CD4-positive, alpha-beta T cell treated with Interleukin-17A for 4 hours (primary cell): ENCODE data around the gene OR2AT4.
"Not testable (repeated sequence)": the region's sequence is repeated elsewhere in the genome, so short reads cannot be mapped to it uniquely, and the experiment has no call there.

Experiments used
- DNase-seq: peaks from one replicate; pipeline ENCODE4 v3.0.0-alpha.2; 2020; ENCODE audit warnings: mixed read lengths

The OR2AT4 gene

DNA sequence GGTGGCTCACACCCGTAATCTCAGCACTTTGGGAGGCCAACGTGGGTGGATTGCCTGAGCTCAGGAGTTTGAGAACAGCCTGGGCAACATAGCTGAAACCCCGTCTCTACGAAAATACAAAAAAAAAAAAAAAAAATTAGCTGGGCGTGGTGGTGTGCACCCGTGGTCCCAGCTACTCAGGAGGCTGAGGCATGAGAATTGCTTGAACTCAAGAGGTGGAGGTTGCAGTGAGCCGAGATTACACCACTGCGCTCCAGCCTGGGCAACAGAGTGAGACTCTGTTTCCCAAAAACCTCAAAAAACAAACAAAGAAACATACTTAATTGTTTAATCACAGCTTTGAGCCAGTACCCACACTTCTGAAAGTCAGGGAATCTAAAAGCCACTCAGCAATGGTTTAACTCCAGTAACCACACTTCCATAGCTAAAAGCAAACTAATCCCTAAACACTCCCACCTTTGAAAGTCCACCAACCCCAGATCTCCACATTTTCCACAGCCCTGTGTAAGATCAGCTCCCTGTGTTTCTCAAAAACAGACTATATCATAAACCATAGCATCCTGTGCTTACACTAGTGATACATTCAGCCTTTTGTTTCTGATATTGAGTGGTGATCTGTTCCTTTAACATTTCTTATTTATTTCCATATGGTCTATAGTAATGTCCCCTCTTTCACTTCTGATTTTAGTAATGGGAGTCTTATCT lies 4.9 kb upstream of the OR2AT4 start:
- DNase-seq, result no peak

- no peak for DNase-seq
Observed at GRCh38 chr11:75100314-75100713, 3.6 kb upstream of the OR2AT4 start.

DNA sequence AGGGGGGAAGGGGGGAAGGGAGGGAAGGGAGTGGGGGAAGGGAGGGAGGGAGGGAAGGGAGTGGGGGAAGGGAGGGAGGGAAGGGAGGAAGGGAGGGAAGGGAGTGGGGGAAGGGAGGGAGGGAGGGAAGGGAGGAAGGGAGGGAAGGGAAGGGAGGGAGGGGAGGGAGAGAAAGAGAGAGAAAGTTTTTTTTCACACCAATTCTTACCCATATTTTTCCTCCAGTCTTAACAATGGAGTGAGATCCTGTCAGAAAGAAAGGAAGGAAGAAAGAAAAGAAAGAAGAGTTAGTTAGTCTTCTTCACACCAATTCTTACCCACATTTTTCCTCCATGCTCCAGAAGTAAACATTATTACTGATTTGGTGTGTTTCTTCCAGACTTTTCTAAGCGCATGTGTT lies 3.0 kb upstream of the OR2AT4 start:
- DNase-seq, result no peak

- not testable (repeated sequence) for DNase-seq
Observed at GRCh38 chr11:75098835-75099439, 2.3 kb upstream of the OR2AT4 start.

- not testable (repeated sequence) for DNase-seq
Observed at GRCh38 chr11:75098181-75098580, 1.5 kb upstream of the OR2AT4 start.

- no peak for DNase-seq
Observed at GRCh38 chr11:75097173-75097557, 489 bp upstream of the OR2AT4 start.

DNA sequence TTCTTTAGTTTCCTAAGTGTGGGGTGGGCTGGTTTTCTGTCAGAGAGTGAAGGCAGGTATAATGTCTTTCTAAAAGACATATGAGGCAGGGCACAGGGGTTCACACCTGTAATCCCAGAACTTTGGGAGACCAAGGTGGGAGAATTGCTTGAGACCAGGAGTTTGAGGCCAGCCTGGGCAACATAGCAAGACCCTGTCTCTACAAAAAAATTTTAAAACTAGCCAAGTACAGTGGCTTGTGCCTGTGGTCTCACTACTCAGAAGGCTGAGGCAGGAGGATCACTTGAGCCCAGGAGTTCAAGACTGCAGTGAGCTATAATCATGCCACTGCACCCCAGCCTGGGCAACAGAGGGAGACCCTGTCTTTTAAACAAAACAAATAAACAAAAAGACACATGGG lies 2.3 kb downstream of the OR2AT4 start:
- DNase-seq, result not testable (repeated sequence)

DNA sequence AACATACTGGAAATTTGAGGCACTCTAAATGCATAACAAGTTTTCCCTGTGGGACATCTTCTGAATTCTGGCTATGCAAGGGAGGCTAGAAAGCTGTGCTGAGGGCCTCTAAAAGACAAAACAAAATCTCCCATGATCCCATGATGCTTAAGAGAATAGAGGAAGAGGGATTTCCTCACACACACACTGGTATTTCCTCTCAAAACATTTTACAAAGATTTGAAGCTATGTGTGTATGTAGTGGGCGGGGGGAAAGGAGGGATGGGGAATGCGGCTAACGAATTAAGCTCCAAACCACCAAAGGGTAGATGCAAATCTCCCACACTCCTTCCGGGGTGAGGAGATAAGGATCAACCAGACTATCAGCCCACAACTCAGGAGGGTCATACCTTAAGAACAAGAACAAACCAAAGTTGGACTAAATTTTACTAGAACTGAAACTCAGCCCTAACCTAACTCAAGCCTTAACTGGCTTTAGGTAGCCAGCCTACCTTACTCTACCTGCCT lies 6.0 kb downstream of the OR2AT4 start:
- no peak for DNase-seq

GRCh38 chr11:75087319-75088305 lies 9.1 kb downstream of the OR2AT4 start:
- no peak for DNase-seq

DNA sequence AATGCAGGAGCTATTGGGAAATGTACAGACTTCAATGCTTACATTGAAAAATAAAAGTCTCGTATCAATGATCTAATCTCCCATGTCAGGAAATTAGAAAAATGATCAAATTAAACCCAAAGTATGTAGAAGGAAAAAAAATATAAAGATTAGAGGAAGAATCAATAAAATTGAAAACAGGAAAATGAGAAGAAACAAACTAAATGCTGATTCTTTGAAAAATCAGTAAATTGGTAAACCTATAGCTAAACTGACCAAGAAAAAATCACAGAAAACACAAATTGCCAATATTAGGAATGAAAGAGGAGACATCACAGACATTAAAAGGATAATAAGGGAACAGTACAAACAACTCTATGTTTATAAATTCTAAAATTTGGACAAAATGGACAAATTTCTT lies 11.8 kb downstream of the OR2AT4 start:
- DNase-seq, result no peak

- no peak for DNase-seq
Observed at GRCh38 chr11:75083217-75083605, 13.5 kb downstream of the OR2AT4 start.

GRCh38 chr11:75082601-75083216 lies 14.0 kb downstream of the OR2AT4 start:
- no peak for DNase-seq

GRCh38 chr11:75079546-75079945 lies 17.1 kb downstream of the OR2AT4 start:
- DNase-seq, result no peak

DNA sequence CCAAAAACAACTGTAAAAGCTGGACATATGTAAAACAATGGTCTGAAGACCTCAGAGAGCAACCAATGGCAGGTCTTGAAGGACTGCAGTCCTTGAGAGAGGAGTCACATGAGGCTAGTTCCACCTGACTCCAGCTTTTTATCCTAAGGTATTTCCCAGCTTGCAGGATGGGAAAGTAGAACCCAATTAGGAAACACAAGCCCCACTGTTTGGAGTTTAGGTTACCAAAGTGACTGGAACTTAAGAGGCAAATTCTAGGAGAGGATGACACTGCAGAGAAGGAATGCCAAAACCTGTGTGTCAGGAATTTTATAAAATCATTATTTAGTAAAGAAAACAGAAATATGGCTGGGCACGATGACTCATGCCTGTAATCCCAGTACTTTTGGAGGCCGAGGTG lies 18.4 kb downstream of the OR2AT4 start:
- no peak for DNase-seq

GRCh38 chr11:75077316-75077715 lies 19.4 kb downstream of the OR2AT4 start:
- no peak for DNase-seq

DNA sequence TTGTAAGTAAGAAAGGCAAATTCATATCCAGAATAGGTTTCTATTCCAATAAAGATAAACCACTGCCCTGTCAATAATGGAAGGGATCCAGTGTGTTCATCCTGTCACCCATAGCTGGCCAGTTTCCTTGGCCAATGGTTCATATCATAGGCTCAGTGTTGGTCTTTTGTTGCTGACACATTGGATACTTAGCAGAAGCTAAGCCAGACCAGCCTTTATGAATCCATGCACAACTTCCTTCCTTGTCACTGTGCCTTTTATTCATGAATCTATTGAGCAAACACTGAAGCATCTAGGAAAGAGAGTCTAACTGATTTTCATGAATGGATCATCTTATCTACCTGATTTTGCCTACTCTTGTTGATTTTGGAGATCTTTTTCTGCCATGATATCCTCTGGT lies 20.0 kb downstream of the OR2AT4 start:
- no peak for DNase-seq

GRCh38 chr11:75073459-75074190 lies 23.1 kb downstream of the OR2AT4 start:
- DNase-seq, result no peak

GRCh38 chr11:75072582-75072981 lies 24.1 kb downstream of the OR2AT4 start:
- DNase-seq, result no peak

- DNase-seq, result no peak
Observed at GRCh38 chr11:75069473-75069872, 27.2 kb downstream of the OR2AT4 start.

GRCh38 chr11:75068993-75069392 lies 27.7 kb downstream of the OR2AT4 start:
- DNase-seq, result no peak

- no peak for DNase-seq
Observed at GRCh38 chr11:75068559-75068958, 28.1 kb downstream of the OR2AT4 start.

GRCh38 chr11:75066061-75066460 lies 30.6 kb downstream of the OR2AT4 start:
- no peak for DNase-seq
